UCSD-AML1 (cell line): ENCODE data around the gene LUZP4.
"Not testable (repeated sequence)": the region's sequence is repeated elsewhere in the genome, so short reads cannot be mapped to it uniquely, and the experiment has no call there.

Experiments
- DNase-seq: peaks from one replicate; lab custom pipeline; 2025; ENCODE audit not compliant: unreplicated experiment; lab: John Stamatoyannopoulos, UW

The LUZP4 gene

GRCh38 chrX:115289465-115289864 is at the start of gene LUZP4:
TSS of gene LUZP4 (plus strand) at chrX:115289715. CDS start at chrX:115289760, 45 bp downstream.
- DNase-seq = no peak

GRCh38 chrX:115251458-115252233 is 37.9 kb upstream of the LUZP4 start:
- no peak for DNase-seq

DNA sequence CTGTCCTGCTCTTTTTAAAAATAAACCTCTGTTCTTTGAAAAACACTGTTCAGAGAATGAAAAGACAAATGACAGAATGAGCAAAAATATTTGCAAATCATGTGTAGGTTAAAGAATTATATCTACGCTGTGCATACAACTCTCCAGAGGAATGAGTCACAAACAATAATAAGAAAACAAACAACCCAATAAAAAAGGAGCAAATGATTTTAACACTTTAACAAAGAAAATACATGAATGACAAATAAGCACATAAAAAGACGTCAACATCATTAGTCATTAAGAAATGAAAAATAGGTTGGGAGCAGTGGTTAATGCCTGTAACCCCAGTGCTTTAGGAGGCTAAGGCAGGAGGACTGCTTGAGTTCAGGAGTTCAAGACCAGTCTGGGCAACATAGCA is 34.5 kb upstream of the LUZP4 start:
- no peak for DNase-seq

- DNase-seq = no peak
Observed at GRCh38 chrX:115257711-115258110, 31.8 kb upstream of the LUZP4 start.

- no peak for DNase-seq
Observed at GRCh38 chrX:115259238-115259875, 30.2 kb upstream of the LUZP4 start.

GRCh38 chrX:115260330-115260729 is 29.2 kb upstream of the LUZP4 start:
- DNase-seq = no peak

- DNase-seq = no peak
Observed at GRCh38 chrX:115261148-115261547, 28.4 kb upstream of the LUZP4 start.

- DNase-seq = no peak
Observed at GRCh38 chrX:115264009-115264408, 25.5 kb upstream of the LUZP4 start.

GRCh38 chrX:115266300-115266699 is 23.2 kb upstream of the LUZP4 start:
- DNase-seq = no peak

GRCh38 chrX:115268421-115268820 is 21.1 kb upstream of the LUZP4 start:
- DNase-seq = no peak

DNA sequence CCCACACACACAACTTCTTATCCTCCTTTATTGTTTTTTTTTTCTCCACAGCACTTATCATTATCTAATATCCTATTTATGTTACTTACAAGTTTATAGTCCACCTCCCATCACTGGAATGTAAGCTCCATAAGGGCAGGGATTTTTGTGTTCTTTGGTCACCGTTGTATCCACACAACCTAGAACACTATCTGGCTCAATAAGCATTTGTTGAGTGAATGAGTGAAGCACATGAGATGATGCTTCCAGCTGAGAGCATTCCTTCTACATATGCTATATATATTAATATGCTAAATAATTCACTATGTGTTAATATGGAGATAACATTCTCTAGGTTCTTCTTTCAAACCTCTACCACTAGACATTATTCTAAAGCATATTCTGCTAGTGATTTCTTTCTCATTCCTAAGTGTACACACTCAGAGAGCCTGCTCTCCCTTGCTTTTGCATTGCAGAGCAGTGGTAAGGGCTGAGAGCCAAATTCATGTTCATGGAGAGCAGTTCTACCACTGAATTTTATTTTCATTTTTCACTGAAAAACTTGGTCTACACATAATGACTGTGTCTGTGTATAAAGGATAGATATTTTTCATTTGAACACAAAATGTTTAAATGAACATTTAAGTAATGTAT is 20.3 kb upstream of the LUZP4 start:
- no peak for DNase-seq

- no peak for DNase-seq
Observed at GRCh38 chrX:115284877-115285276, 4.6 kb upstream of the LUZP4 start.

GRCh38 chrX:115297189-115297588 is 7.7 kb downstream of the LUZP4 start:
- DNase-seq = no peak

GRCh38 chrX:115311139-115311538 is 21.6 kb downstream of the LUZP4 start:
- no peak for DNase-seq

GRCh38 chrX:115311601-115312001 is 22.1 kb downstream of the LUZP4 start:
- DNase-seq = no peak

DNA sequence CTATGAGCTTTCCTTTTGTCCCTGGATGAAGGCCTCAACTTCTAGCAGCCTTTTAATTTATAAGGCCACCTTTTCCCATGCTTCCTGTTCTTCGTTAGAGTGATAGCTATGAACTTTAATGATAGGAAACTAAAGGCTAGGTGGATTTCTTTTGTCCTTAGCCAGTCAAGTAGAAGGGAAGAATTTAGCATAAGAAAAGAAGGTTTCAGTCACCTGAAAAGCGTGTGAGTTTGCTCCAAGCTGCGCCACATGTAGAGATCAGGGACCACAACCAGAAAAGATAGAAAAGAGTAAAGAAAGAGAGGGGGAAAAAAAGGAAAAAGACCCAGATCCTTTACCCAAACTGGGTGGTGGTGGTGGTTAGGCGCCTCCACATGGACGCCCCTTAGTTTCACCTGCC is 28.6 kb downstream of the LUZP4 start:
- no peak for DNase-seq

DNA sequence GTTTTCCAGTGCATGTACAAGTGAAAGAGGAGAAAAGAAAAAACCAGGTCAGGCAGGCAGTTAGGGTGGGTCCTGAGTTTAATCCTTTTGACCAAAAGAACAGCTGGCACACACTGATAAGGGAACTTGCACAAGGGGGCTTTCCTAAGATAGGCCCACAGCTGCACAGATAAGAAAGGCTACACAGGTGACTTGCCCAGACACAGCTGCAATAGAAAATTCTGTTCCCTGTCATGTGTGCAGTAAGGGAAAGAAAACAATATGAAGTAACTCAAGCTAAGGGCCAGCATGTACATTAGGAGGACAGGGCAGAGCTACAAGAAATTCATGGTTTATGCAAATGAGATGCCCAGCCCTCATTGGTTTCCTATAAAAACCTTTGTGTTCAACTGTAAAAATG is 32.9 kb downstream of the LUZP4 start:
- no peak for DNase-seq

- no peak for DNase-seq
Observed at GRCh38 chrX:115324194-115324593, 34.7 kb downstream of the LUZP4 start.

DNA sequence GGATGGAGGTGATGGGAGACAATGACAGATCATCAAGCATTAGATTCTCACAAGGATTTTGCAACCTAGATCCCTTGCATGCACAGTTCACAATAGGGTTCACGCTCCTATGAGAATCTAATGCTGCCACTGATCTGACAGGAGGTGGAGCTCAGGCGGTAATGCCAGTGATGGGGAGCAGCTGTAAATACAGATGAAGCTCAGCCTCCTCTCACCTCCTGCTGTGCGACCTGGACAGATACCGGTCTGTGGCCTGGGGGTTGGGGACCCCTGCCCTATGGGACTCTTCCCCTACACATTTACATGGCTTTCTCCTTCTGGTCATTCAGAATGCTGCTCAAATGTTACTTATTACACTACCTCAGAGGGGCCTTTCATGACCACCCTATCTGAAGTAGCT is 39.8 kb downstream of the LUZP4 start:
- DNase-seq = not testable (repeated sequence)

- DNase-seq = peak; percentile 10
Observed at GRCh38 chrX:115330498-115331168, 41.1 kb downstream of the LUZP4 start.

- DNase-seq = no peak
Observed at GRCh38 chrX:115332832-115333231, 43.3 kb downstream of the LUZP4 start.

- no peak for DNase-seq
Observed at GRCh38 chrX:115333446-115333845, 43.9 kb downstream of the LUZP4 start.
